Esophagus (tissue), 2 donors: ENCODE results near the gene CCL16. TPM values are rescaled to one million over a fixed set of nuclear protein-coding genes. Genes with fewer than 3 reads are reported as not detected.
"Not testable (repeated sequence)": the region's sequence is repeated elsewhere in the genome, so short reads cannot be mapped to it uniquely, and the experiment has no call there.

Experiments
- H3K27ac ChIP-seq, 2 donors: one replicate each; pipeline ENCODE4 v1.5.1; 2013; ENCODE audit warnings: low read depth in 2 of 2, mild to moderate bottlenecking in 2 of 2, inconsistent platforms in 1 of 2, low read length in 1 of 2, moderate library complexity in 1 of 2
- H3K27me3 ChIP-seq, 2 donors: one replicate each; pipeline ENCODE4 v1.6.1; 2013; ENCODE audit warnings: low read length in 2 of 2, control low read depth in 1 of 2, mild to moderate bottlenecking in 1 of 2; ENCODE audit not compliant: insufficient read depth in 2 of 2, control insufficient read depth in 1 of 2
- H3K36me3 ChIP-seq, 2 donors: one replicate each; pipeline ENCODE4 v1.6.1; 2013; ENCODE audit warnings: low read length in 1 of 2; ENCODE audit not compliant: control insufficient read depth in 2 of 2, insufficient read depth in 2 of 2
- H3K4me1 ChIP-seq, 2 donors: one replicate each; pipeline ENCODE4 v1.6.1; 2013; ENCODE audit warnings: low read length in 1 of 2; ENCODE audit not compliant: control insufficient read depth in 2 of 2, insufficient read depth in 2 of 2
- H3K4me3 ChIP-seq, 2 donors: one replicate each; pipeline ENCODE4 v1.5.1; 2013; ENCODE audit warnings: low read length in 2 of 2, mild to moderate bottlenecking in 2 of 2, low read depth in 1 of 2, moderate library complexity in 1 of 2
- H3K9me3 ChIP-seq, 2 donors: one replicate each; pipeline ENCODE4 v1.6.1; 2013; ENCODE audit warnings: mild to moderate bottlenecking in 2 of 2, low read depth in 1 of 2, low read length in 1 of 2, moderate library complexity in 1 of 2; ENCODE audit not compliant: control insufficient read depth in 2 of 2, insufficient read depth in 1 of 2
- WGBS, 2 donors: extraction: QIAGEN DNeasy Blood & Tissue Kit; methylation state at CpG; one replicate each; pipeline ENCODE4 v1.1.7; 2013; 5-methylcytosine and 5-hydroxymethylcytosine counted together
- polyA plus RNA-seq, 2 donors: library from polyadenylated mRNA; stranded (reverse); fragments of 200-250 nt; gene quantifications; one replicate each; pipeline ENCODE4 v1.2.3, GENCODE V29; 2013
- donor health status: healthy with polysubstance abuse.
- donor health status: Bipolar disorder and iron deficiency.

The CCL16 gene
- polyA plus RNA-seq, 2 donors: 0.08 to 0.24 TPM

DNA sequence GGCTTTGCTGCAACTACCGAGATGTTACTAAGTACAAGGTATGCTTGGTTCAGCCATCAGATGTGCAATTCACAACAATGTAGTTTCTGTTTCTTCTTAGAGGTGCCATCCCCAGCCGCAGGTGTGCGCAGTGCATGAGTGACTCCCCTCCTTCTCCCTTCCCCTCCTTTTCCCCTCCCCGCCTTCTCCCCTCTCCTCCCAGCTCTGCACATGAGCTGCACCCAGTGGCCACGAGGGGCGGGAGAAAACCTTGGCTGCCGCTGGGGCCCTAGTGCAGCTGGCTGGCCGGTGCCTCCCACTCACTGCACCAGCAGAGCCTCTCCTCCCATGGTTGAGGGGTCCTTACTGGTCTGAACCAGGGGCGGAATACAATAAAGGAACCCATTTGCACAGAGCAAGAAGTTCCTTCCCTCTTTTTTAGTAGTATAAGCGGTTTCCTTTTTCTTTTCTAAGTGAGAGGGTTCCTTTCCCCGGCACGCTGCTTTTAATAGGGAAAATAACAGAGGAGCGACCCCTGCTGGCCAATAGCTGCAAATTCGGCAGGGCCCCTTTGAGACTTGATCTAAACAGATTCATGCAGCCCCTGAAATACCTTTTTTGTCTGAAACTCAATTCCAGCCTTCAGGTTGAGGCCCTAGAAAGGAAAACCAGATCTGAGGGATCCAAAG lies 27.8 kb upstream of the CCL16 start:
- Histone ChIP-seq H3K36me3 (no peaks in the 10 kb centered on the region), H3K27me3 (no peaks in the 10 kb centered on the region), H3K4me3 (no peak overlapping the region), H3K27ac (no peak overlapping the region), H3K9me3 (peaks cover 0 to 5% of the 10 kb centered on the region in 2 donors), H3K4me1 (no peaks in the 10 kb centered on the region)
- WGBS, 2 donors: 84 to 87% methylated on average over 14 of the region's 14 CpGs

GRCh38 chr17:36004594-36005108 lies 23.4 kb upstream of the CCL16 start:
- Histone ChIP-seq H3K27ac (no peak overlapping the region), H3K4me1 (no peaks in the 10 kb centered on the region), H3K27me3 (no peaks in the 10 kb centered on the region), H3K4me3 (no peak overlapping the region), H3K36me3 (no peaks in the 10 kb centered on the region), H3K9me3 (peaks cover 0 to 2% of the 10 kb centered on the region in 2 donors)
- 35 to 37% methylated on average over 4 of the region's 4 CpGs for WGBS, 2 donors

GRCh38 chr17:36002631-36003030 lies 21.3 kb upstream of the CCL16 start:
- H3K4me1 ChIP-seq: no peaks in the 10 kb centered on the region
- H3K36me3 ChIP-seq: no peaks in the 10 kb centered on the region
- no peak overlapping the region for H3K27ac ChIP-seq
- no peaks in the 10 kb centered on the region for H3K27me3 ChIP-seq
- H3K9me3 ChIP-seq: no peaks in the 10 kb centered on the region
- H3K4me3 ChIP-seq: no peak overlapping the region
- 81 to 87% methylated on average over 7 of the region's 7 CpGs for WGBS, 2 donors

- Histone ChIP-seq H3K27me3 (no peaks in the 10 kb centered on the region), H3K36me3 (no peaks in the 10 kb centered on the region), H3K4me3 (no peak overlapping the region), H3K4me1 (no peaks in the 10 kb centered on the region), H3K9me3 (no peaks in the 10 kb centered on the region), H3K27ac (no peak overlapping the region)
- WGBS, 2 donors: 74 to 83% methylated on average over 6 of the region's 6 CpGs
Observed at GRCh38 chr17:36001862-36002603, 20.7 kb upstream of the CCL16 start.

- H3K4me1 ChIP-seq: no peaks in the 10 kb centered on the region
- no peak within 1 kb of the TSS for H3K27ac ChIP-seq
- no peaks in the 10 kb centered on the region for H3K9me3 ChIP-seq
- 68 to 72% methylated on average over 6 of the region's 6 CpGs for WGBS, 2 donors
- H3K36me3 ChIP-seq: no peaks in the 10 kb centered on the region
- no peak within 1 kb of the TSS for H3K4me3 ChIP-seq
- no peaks in the 10 kb centered on the region for H3K27me3 ChIP-seq
Observed at GRCh38 chr17:36001110-36001771, 19.9 kb upstream of the CCL16 start, which contains the start of gene CCL15. Gene CCL15 (minus strand): TSS chr17:36001553. CDS start chr17:36001492, 61 bp downstream.

DNA sequence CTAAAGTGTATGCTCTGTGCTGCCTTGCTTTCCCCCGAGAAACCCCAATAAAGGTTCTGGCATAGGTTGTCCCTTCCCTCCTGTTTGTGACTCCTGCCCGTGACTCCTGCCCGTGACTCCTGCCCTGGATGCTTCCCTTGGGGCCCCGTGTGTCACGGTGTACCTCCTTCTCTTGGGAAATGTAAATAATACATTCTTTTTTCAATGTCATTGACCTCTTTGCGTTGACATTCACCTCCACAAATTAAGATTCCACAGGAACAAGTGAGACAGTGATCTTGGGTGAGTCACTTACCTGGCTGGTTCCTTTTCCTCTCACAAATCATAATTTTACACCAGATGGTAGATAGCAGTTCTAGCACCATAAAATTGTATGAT lies 19.4 kb upstream of the CCL16 start:
- Histone ChIP-seq H3K27me3 (no peaks in the 10 kb centered on the region), H3K4me1 (no peaks in the 10 kb centered on the region), H3K4me3 (no peak overlapping the region), H3K36me3 (no peaks in the 10 kb centered on the region), H3K9me3 (no peaks in the 10 kb centered on the region), H3K27ac (no peak overlapping the region)
- WGBS, 2 donors: 53 to 55% methylated on average over 6 of the region's 6 CpGs

GRCh38 chr17:35998756-35999155 lies 17.5 kb upstream of the CCL16 start:
- no peaks in the 10 kb centered on the region for H3K9me3 ChIP-seq
- no peak overlapping the region for H3K27ac ChIP-seq
- no peaks in the 10 kb centered on the region for H3K27me3 ChIP-seq
- no peaks in the 10 kb centered on the region for H3K36me3 ChIP-seq
- H3K4me1 ChIP-seq: no peaks in the 10 kb centered on the region
- WGBS, 2 donors: 56 to 74% methylated on average over 1 of the region's 1 CpG
- no peak overlapping the region for H3K4me3 ChIP-seq

DNA sequence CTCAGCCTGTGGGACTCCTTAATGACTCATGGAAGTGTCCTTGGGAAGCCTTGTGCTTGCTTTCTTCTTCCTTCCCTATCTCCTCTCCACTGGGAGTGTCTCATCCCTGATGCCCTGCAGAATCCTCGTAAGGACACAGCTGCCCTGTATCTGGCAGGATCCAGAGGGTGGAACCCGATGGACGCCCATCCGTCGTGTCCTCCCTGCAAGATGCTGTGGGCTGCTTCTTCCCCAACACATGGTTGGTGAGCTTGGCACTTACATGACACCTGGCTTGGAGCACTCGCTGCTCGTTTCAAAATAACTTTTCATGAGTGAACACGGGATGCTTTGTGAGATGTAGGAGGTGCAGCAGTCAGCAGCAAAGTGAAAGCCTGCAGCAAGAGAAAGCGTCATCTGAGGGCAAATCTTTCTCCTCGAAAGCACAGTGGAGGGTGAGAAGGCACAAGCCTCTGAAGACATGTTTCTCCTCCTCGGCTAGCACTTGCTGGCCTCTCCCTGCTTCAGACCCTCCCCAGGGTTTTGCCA lies 16.8 kb upstream of the CCL16 start:
- no peaks in the 10 kb centered on the region for H3K36me3 ChIP-seq
- 74 to 76% methylated on average over 11 of the region's 11 CpGs for WGBS, 2 donors
- H3K9me3 ChIP-seq: no peaks in the 10 kb centered on the region
- H3K27ac ChIP-seq: no peak overlapping the region
- no peaks in the 10 kb centered on the region for H3K4me1 ChIP-seq
- no peaks in the 10 kb centered on the region for H3K27me3 ChIP-seq
- H3K4me3 ChIP-seq: no peak overlapping the region

- H3K9me3 ChIP-seq, H3K36me3 ChIP-seq, H3K4me3 ChIP-seq, H3K27me3 ChIP-seq, H3K4me1 ChIP-seq, H3K27ac ChIP-seq: not testable (repeated sequence)
- 78 to 82% methylated on average over 2 of the region's 2 CpGs for WGBS, 2 donors
Observed at GRCh38 chr17:35995346-35995745, 14.0 kb upstream of the CCL16 start.
